HepG2 (cell line): ENCODE data around the gene ARFGAP3. TPM values are rescaled to one million over a fixed set of nuclear protein-coding genes. Genes with fewer than 3 reads are reported as not detected.

ENCODE experiments used
- ATAC-seq: fragments of 200-7000 bp; cut with Tn5 transposase; 3 replicates; pipeline ENCODE4 v1.9.1; 2020; ENCODE audit warnings: mild to moderate bottlenecking, moderate library complexity
- BruUV-seq: library from RNA; stranded (reverse); fragments of 400-500 nt; replicated peaks from 2 replicates; lab custom pipeline; 2021; lab: Mats Ljungman, UMichigan
- CTCF ChIA-PET: fragments of 300-600 bp; formaldehyde crosslinking; extraction: SDS; loops from one replicate; lab custom pipeline; 2021; ENCODE audit warnings: low total read pairs, inconsistent platforms, low intra/inter-chr PET ratio; lab: Yijun Ruan, JAX
- POLR2A ChIA-PET: fragments of 350-600 bp; sonication (Branson Sonifier 250); formaldehyde crosslinking; loops from one replicate; lab custom pipeline; 2020; ENCODE audit warnings: antibody characterized with exemption, inconsistent platforms; lab: Yijun Ruan, JAX
- DNase-seq: peaks from one replicate; pipeline ENCODE4 v3.0.0-alpha.2; 2015; ENCODE audit warnings: low spot score
- FAIRE-seq: peaks from 3 replicates; lab custom pipeline; 2011; peaks lifted over from hg19 to GRCh38; lab: Jason Lieb, UNC
- H2AFZ ChIP-seq: one replicate; pipeline ENCODE4 v1.6.1; 2011; ENCODE audit warnings: low read length, inconsistent platforms
- H3K27ac ChIP-seq: fragments of 300-600 bp; 3 replicates; pipeline ENCODE4 v1.8.0; 2011; ENCODE audit warnings: mixed run types, mild to moderate bottlenecking, mixed read lengths, low read length, inconsistent platforms; ENCODE audit not compliant: insufficient read depth; ENCODE audit errors: extremely low read length
- H3K27me3 ChIP-seq, 2 experiments: fragments of 200-600 bp in 1 of 2; 2 replicates in 1 of 2; 3 replicates in 1 of 2; pipeline versions ENCODE4 v1.6.0 to v1.8.0; 2011; ENCODE audit warnings: low read length in 2 of 2, mild to moderate bottlenecking in 2 of 2, moderate library complexity in 2 of 2, inconsistent platforms in 1 of 2; ENCODE audit not compliant: insufficient read depth in 2 of 2, control insufficient read depth in 1 of 2
- H3K36me3 ChIP-seq, 2 experiments: fragments of 200-600 bp in 1 of 2; replicated peaks in 1 of 2; 2 replicates in 1 of 2; 3 replicates in 1 of 2; pipeline versions ENCODE4 v1.5.1 to v1.8.0; 2011; ENCODE audit warnings: low read length in 2 of 2, inconsistent platforms in 1 of 2; ENCODE audit not compliant: insufficient read depth in 2 of 2, control insufficient read depth in 1 of 2
- H3K4me1 ChIP-seq: 2 replicates; pipeline ENCODE4 v1.5.1; 2012; ENCODE audit warnings: low read length, inconsistent platforms; ENCODE audit not compliant: insufficient read depth
- H3K4me2 ChIP-seq: 2 replicates; pipeline ENCODE4 v1.6.0; 2011; ENCODE audit warnings: low read depth, low read length, inconsistent platforms
- H3K4me3 ChIP-seq, 3 experiments: fragments of 200-600 bp in 1 of 3; sonication (generic), shearing (Covaris generic) in 1 of 3; replicated peaks in 1 of 3; 2 replicates each; pipeline ENCODE4 v1.5.1; 2011 to 2016; ENCODE audit warnings: low read length in 3 of 3, inconsistent platforms in 2 of 3, low read depth in 2 of 3, mild to moderate bottlenecking in 2 of 3, control low read depth in 1 of 3, mixed read lengths in 1 of 3; ENCODE audit not compliant: insufficient read depth in 1 of 3
- H3K79me2 ChIP-seq: one replicate; pipeline ENCODE4 v1.6.1; 2011; ENCODE audit warnings: low read length, inconsistent platforms; ENCODE audit not compliant: insufficient read depth
- H3K9ac ChIP-seq: 2 replicates; pipeline ENCODE4 v1.6.0; 2011; ENCODE audit warnings: mild to moderate bottlenecking, low read depth, low read length, inconsistent platforms; ENCODE audit not compliant: insufficient read depth
- H3K9me3 ChIP-seq: 2 replicates; pipeline ENCODE4 v1.5.1; 2012; ENCODE audit warnings: mild to moderate bottlenecking, low read length
- H4K20me1 ChIP-seq: 2 replicates; pipeline ENCODE4 v1.6.0; 2011; ENCODE audit warnings: inconsistent platforms, mild to moderate bottlenecking, low read length, moderate library complexity; ENCODE audit not compliant: insufficient read depth
- FOXJ3 ChIP-seq: sonication (generic); formaldehyde crosslinking; IDR thresholded peaks from 2 replicates; pipeline ENCODE4 v1.4.0; 2020; ENCODE audit warnings: missing genetic modification reagents, mild to moderate bottlenecking, borderline replicate concordance
- MTF2 ChIP-seq: sonication (generic); formaldehyde crosslinking; IDR thresholded peaks from 2 replicates; pipeline ENCODE4 v1.5.0; 2020; ENCODE audit warnings: missing genetic modification reagents, borderline replicate concordance
- ZNF253 ChIP-seq: sonication (generic); formaldehyde crosslinking; IDR thresholded peaks from 2 replicates; pipeline ENCODE4 v1.8.0; 2022; ENCODE audit warnings: mild to moderate bottlenecking, missing genetic modification reagents, borderline replicate concordance
- ZNF607 ChIP-seq: sonication (generic); formaldehyde crosslinking; IDR thresholded peaks from 2 replicates; pipeline ENCODE4 v1.5.1; 2020; ENCODE audit warnings: missing genetic modification reagents, mild to moderate bottlenecking, borderline replicate concordance
- WGBS: methylation state at CpG from one replicate; pipeline ENCODE4 v1.1.6; 2017; ENCODE audit warnings: low lambda C conversion rate; 5-methylcytosine and 5-hydroxymethylcytosine counted together
- in situ Hi-C: cut with HindIII; loops from 2 replicates; pipeline ENCODE4 v1.10.0; 2017; ENCODE audit warnings: low pct_unique_long_range_greater_than_20kb; ENCODE audit not compliant: extremely low pct_ligation_motif_present
- intact Hi-C: fragments of 100-400 bp; cut with micrococcal nuclease; formaldehyde crosslinking; loops from one replicate; pipeline ENCODE4 v1.10.0; 2022; ENCODE audit not compliant: unreplicated experiment
- polyA plus RNA-seq, 8 experiments: library from polyadenylated mRNA; depleted of rRNA in 3 of 8; stranded (reverse) in 7 of 8; unstranded in 1 of 8; fragments of >200 nt; fragmentation: Illumina TruSeq in 4 of 8; extraction: Trizol in 4 of 8; gene quantifications; 2 replicates each; pipeline versions ENCODE4 v1.2.1 to v1.2.3, GENCODE V29; 2011 to 2016; ENCODE audit warnings: low read depth in 4 of 8, missing spikeins in 1 of 8, mixed read lengths in 1 of 8; ENCODE audit not compliant: insufficient read depth in 1 of 8
- total RNA-seq, 5 experiments: library from RNA; depleted of rRNA; stranded (reverse); fragments of >200 nt; fragmentation: Illumina TruSeq; extraction: Trizol; gene quantifications; 2 replicates each; pipeline ENCODE4 v1.2.3, GENCODE V29; 2016; ENCODE audit warnings: low read depth in 1 of 5
- TF ChIP-seq, protein P1 (sequence below): fragments of 450-650 bp; IDR thresholded peaks from 2 replicates; pipeline ENCODE4 v1.6.1; 2016
- TF ChIP-seq, protein P2 (sequence below): sonication (generic); IDR thresholded peaks from 2 replicates; pipeline ENCODE4 v1.6.1; 2016; ENCODE audit warnings: low read depth, borderline replicate concordance

The ARFGAP3 gene
- total and polyA plus RNA-seq, 2 of the 13 experiments (the other 11 are each of a cell fraction or from before 2014, with no cell fraction given): 41.7 to 61.6 TPM

DNA sequence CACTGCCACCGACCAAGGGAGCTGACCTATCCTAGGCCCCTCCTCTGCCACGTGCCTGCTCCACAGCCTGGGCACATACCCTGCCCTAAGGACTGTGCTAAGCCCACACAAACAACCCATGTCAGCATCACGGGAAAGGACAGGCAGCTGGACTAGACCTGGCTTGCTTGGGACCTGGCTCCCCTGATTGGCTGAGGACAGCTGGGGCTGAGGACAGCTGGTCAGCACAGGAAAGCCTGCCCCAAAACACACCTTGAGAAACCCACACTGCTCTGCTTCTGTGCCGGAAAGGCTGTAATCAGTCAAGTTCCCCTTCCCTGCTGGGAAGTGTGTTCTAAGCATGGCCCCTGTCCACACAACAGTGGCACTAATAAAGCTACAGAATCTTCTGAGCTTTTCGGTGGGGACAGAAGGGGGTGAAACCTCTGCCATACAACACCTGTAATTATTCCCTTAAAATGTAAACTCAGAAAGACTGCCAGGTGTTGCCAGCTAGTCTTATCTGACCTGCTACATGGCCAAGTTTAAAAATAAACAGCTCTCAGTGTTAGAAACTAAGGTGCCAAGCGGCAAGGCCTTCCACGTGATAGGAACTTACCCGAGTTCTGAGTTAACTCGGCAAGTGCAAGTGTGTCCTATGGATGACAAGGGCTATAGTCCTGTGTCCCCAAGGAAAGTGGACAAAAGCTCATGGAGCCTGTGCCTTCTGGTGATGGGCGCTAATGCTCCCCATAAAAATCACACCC, 35.7 kb upstream of the ARFGAP3 start (continued):
- TF ChIP-seq ZNF607 (CRISPR knock-in tag) (no peak), ZNF253 (no peak), FOXJ3 (CRISPR knock-in tag) (no peak), MTF2 (no peak)
- TF ChIP-seq, protein P1, sequence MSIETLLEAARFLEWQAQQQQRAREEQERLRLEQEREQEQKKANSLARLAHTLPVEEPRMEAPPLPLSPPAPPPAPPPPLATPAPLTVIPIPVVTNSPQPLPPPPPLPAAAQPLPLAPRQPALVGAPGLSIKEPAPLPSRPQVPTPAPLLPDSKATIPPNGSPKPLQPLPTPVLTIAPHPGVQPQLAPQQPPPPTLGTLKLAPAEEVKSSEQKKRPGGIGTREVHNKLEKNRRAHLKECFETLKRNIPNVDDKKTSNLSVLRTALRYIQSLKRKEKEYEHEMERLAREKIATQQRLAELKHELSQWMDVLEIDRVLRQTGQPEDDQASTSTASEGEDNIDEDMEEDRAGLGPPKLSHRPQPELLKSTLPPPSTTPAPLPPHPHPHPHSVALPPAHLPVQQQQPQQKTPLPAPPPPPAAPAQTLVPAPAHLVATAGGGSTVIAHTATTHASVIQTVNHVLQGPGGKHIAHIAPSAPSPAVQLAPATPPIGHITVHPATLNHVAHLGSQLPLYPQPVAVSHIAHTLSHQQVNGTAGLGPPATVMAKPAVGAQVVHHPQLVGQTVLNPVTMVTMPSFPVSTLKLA: no peak

DNA sequence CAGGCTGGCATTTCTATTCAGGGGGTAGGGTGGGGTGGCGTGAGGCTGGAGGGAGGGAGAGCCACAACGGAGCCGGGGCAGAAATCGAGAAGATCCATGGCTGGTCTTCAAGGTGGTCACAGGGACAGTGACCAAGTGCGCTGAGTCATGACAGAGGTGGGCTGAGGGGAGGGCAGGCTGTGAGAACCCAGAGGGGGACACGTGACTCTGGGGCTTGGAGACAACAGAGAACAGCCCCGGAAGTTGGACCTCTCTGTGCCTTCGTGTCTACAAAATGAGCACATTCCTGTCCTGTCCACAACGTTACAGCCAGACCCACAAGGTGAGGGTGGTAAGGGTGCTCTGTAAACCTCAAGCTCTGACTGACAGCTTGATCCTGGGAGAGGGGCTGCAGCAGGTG, 35.1 kb upstream of the ARFGAP3 start:
- POLR2A ChIA-PET: no interaction called here
- BruUV-seq: no TSS peak
- Histone ChIP-seq H2AFZ (no peak overlapping the region), H3K36me3 (peaks cover 41 to 63% of the 10 kb centered on the region in 2 experiments)
- ATAC-seq: no peak
- TF ChIP-seq, protein P2, sequence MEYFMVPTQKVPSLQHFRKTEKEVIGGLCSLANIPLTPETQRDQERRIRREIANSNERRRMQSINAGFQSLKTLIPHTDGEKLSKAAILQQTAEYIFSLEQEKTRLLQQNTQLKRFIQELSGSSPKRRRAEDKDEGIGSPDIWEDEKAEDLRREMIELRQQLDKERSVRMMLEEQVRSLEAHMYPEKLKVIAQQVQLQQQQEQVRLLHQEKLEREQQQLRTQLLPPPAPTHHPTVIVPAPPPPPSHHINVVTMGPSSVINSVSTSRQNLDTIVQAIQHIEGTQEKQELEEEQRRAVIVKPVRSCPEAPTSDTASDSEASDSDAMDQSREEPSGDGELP: no peak
- TF ChIP-seq, all 625 proteins: peak for 0
- FAIRE-seq (no peak), DNase-seq (no peak)
- in situ Hi-C loops (no loop called here), intact Hi-C loops (no loop called here)
- peaks cover 5% of the 10 kb centered on the region for H4K20me1 ChIP-seq
- no peak overlapping the region for H3K4me3 ChIP-seq
- CTCF ChIA-PET: no interaction called here
- no peaks in the 10 kb centered on the region for H3K4me1 ChIP-seq
- H3K4me2 ChIP-seq: no peak overlapping the region
- H3K27me3 ChIP-seq: no peaks in the 10 kb centered on the region
- no peak overlapping the region for H3K27ac ChIP-seq
- H3K9ac ChIP-seq: no peak overlapping the region
- H3K9me3 ChIP-seq: no peaks in the 10 kb centered on the region
- H3K79me2 ChIP-seq: peaks cover 11% of the 10 kb centered on the region
- WGBS: 96% methylated on average over 6 of the region's 9 CpGs
